Ishikawa (cell line): ENCODE measurements around the gene VANGL2.

ENCODE experiments used
- CEBPB ChIP-seq: IDR thresholded peaks from 2 replicates; pipeline ENCODE4 v1.6.1; 2012
- CREB1 ChIP-seq: IDR thresholded peaks from 2 replicates; pipeline ENCODE4 v1.6.1; 2012; ENCODE audit warnings: low read depth
- NFIC ChIP-seq: IDR thresholded peaks from 2 replicates; pipeline ENCODE4 v1.6.1; 2012
- RAD21 ChIP-seq: IDR thresholded peaks from 2 replicates; pipeline ENCODE4 v1.6.1; 2012; ENCODE audit warnings: low read depth
- TAF1 ChIP-seq: IDR thresholded peaks from 2 replicates; pipeline ENCODE4 v1.6.1; 2012; ENCODE audit warnings: low read depth, mild to moderate bottlenecking
- TF ChIP-seq, protein P1 (sequence below): IDR thresholded peaks from 2 replicates; pipeline ENCODE4 v1.6.1; 2012

DNA sequence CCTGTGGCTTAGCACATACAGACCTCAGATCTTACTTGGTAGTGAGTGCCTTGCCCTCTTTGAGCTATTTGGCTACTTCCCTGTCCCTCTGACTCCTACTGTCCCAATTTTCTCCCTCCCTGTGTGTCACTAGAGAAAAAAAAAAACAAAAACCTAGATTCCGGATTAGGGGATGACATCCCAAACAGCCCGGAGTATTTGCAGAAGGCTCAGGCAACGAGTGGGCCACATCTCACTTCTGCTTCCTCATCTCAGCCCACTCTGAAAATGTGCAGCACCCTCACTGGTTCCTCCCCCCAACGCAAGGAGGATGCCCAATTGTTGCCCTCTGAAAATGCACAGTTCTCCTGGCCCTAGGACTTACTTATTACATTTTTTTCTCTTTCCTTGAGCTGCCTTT lies 28.6 kb upstream of the VANGL2 start:
- no peak for TF ChIP-seq RAD21
- no peak for TF ChIP-seq CEBPB
- TF ChIP-seq CREB1 = no peak
- no peak for TF ChIP-seq NFIC
- TF ChIP-seq, protein P1, sequence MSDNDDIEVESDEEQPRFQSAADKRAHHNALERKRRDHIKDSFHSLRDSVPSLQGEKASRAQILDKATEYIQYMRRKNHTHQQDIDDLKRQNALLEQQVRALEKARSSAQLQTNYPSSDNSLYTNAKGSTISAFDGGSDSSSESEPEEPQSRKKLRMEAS = no peak
- no peak for TF ChIP-seq TAF1
